ENCODE results near the gene IFITM1.

Gene IFITM1

DNA sequence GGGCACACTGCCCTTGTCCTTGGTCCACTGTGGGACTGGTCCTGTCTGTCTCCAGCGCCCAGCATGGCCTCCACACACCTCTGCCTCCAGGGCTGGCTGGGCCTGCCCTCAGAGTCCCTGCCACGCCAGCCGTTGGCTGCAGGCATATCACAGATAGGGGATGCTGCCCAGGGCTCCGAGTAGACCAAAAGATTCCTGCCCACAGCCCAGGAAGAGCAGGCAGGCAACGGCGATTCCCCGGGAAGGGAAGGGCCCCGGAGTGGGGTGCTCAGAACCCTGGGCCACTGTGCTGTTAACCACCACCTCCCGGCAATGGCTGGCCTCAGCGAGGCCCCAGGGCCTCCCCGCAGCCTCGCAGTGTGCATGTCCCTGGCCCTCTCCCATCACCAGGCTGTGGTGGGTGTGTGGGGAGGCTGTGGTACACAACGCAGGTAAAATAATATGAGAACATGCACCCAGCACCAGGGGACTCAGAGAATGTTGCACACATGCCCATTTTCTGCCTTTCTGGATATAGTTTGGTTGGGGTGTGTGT is 16.7 kb upstream of the IFITM1 start:
- Mint-ChIP-seq H3K27ac (no peak overlapping the region), H3K4me1 (no peaks in the 10 kb centered on the region), H3K36me3 (ENCODE audit: low read depth) (no peaks in the 10 kb centered on the region), H3K4me3 (no peak overlapping the region), H3K9me3 (no peaks in the 10 kb centered on the region), H3K27me3 (ENCODE audit: low read depth) (peaks cover 3% of the 10 kb centered on the region)
- TF ChIP-seq, protein P1, sequence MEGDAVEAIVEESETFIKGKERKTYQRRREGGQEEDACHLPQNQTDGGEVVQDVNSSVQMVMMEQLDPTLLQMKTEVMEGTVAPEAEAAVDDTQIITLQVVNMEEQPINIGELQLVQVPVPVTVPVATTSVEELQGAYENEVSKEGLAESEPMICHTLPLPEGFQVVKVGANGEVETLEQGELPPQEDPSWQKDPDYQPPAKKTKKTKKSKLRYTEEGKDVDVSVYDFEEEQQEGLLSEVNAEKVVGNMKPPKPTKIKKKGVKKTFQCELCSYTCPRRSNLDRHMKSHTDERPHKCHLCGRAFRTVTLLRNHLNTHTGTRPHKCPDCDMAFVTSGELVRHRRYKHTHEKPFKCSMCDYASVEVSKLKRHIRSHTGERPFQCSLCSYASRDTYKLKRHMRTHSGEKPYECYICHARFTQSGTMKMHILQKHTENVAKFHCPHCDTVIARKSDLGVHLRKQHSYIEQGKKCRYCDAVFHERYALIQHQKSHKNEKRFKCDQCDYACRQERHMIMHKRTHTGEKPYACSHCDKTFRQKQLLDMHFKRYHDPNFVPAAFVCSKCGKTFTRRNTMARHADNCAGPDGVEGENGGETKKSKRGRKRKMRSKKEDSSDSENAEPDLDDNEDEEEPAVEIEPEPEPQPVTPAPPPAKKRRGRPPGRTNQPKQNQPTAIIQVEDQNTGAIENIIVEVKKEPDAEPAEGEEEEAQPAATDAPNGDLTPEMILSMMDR (IDR thresholded peaks at IDR 0.05; ENCODE audit: unreplicated experiment in 3 of 3) = no peak

DNA sequence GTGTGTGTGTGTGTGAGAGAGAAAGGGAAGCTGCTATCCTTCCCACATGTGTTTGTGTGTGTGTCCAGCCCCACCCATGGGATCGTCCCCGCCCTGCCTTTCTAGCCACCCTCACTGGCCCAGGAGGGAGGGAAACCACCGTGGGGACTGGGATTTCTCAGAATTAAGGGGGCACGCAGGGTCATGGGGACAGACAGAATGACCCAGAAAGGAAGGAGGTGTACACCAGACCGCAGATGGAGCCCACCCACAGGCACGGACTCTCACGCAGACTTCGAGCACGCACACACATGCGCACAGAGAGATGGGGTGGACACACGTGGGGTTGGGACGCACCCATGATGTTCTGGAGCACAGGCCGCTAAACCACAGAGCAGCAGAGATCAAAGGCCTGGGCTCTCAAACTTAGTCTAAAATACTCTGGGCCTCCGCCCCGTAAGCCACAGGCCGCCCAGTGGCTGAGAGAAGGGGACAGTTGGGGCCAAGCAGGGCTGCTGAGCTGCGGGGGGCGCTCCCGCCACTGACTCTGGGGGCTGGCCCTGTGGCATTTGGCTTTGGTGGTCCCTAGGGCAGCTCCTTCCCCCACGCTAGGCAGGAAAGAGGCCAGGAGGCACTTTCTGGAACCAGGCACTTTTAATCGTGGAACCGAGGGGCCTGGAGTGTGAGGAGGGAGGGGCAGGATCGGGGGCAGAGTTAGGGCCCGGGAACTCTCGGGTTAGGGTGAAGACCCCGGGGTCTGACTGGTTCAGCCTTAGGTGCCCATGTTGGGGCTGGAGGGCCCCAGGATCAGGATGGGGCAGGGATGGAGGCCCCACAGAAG is 16.0 kb upstream of the IFITM1 start:
- Mint-ChIP-seq H3K4me1 (no peaks in the 10 kb centered on the region), H3K9me3 (no peaks in the 10 kb centered on the region), H3K36me3 (ENCODE audit: low read depth) (no peaks in the 10 kb centered on the region), H3K27me3 (ENCODE audit: low read depth) (peaks cover 3% of the 10 kb centered on the region), H3K4me3 (no peak overlapping the region), H3K27ac (no peak overlapping the region)
- TF ChIP-seq, protein P1 (IDR thresholded peaks at IDR 0.05; ENCODE audit: unreplicated experiment in 3 of 3) = no peak

DNA sequence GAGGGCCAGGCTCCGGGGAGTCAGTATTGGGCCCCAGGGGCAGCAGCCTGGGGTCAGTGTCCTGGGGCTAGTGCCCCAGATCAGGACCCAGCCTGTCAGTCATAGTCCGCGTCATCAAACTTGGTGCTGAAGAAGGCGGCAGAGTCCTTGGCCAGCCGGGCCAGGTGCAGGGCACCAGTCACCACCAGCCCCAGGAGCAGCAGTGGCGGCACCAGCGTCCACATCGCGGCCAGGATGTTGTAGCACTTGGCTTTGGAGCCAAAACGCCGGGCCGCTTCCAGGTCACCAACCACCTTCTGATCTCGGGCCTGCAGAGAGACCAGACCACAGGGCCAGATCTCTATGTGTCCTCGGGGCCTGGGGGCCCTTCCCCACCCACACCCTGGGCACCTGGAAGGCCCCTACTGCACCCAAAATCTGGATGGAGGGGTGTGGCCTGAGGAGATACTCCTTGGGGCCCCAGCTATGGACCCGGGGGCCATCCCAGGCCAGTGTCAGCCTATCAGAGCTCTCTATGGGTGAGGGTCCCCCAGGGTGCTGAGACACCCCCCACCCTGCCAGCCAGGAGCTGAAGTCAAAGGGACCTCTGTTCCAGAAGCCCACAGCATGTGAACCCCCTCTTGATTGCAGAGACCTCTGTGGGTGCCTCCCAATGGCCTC is 15.3 kb upstream of the IFITM1 start:
- Mint-ChIP-seq H3K9me3 (no peaks in the 10 kb centered on the region), H3K4me1 (no peaks in the 10 kb centered on the region), H3K36me3 (ENCODE audit: low read depth) (no peaks in the 10 kb centered on the region), H3K4me3 (no peak overlapping the region), H3K27ac (no peak overlapping the region), H3K27me3 (ENCODE audit: low read depth) (peaks cover 3% of the 10 kb centered on the region)
- TF ChIP-seq, protein P1 (IDR thresholded peaks at IDR 0.05; ENCODE audit: unreplicated experiment in 3 of 3) = no peak

DNA sequence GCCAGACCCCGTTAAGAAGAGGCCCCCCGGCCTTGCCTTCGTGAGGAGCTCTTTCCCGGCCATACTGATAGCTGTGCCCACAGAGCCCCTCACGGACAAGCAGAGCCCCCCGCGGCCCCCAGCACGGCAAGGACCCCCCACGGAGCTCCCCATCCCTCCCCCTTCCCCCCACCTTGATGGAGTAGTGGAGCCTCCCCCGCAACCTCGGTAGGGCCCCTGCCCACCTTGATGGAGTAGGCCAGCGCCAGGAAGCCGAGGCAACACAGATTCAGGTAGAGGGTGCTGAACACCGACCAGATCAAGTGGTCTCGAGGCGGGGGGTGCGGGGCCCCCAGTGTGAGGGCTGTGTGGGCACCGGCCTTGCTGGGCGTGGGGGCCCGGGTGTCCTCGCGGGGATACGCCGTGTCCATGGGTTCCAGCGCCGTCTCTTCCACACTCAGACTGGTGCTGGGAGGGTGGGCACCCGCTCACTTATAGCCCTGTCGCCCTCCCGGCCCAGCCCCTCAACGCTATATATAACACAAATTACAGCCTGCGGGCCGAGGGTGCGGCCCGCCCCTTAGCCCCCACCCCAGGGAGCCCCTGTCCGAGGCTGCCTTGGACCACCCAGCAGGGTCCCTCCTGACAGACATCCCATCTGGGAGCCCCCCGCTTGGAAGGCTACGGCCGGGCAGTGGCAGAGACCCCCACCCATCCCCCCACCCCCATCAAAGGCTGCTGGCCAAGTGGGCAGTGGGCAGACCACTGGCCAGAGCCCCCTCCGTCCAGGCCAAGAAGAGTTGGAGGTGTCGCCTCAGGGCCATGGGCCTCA is 14.6 kb upstream of the IFITM1 start, which contains the start of gene IFITM5:
Gene IFITM5, minus strand, starts transcription at position 446 of the 811 bp plus-strand sequence. Its CDS starts 36 bp downstream, at position 410.
- TF ChIP-seq, protein P1 (IDR thresholded peaks at IDR 0.05; ENCODE audit: unreplicated experiment in 3 of 3) = no peak
- Mint-ChIP-seq H3K4me1 (no peaks in the 10 kb centered on the region), H3K4me3 (no peak within 1 kb of the TSS), H3K9me3 (no peaks in the 10 kb centered on the region), H3K36me3 (ENCODE audit: low read depth) (no peaks in the 10 kb centered on the region), H3K27me3 (ENCODE audit: low read depth) (peaks cover 3% of the 10 kb centered on the region), H3K27ac (peak within 1 kb of the TSS in 2 of 3 experiments; percentile 19 to 57)

DNA sequence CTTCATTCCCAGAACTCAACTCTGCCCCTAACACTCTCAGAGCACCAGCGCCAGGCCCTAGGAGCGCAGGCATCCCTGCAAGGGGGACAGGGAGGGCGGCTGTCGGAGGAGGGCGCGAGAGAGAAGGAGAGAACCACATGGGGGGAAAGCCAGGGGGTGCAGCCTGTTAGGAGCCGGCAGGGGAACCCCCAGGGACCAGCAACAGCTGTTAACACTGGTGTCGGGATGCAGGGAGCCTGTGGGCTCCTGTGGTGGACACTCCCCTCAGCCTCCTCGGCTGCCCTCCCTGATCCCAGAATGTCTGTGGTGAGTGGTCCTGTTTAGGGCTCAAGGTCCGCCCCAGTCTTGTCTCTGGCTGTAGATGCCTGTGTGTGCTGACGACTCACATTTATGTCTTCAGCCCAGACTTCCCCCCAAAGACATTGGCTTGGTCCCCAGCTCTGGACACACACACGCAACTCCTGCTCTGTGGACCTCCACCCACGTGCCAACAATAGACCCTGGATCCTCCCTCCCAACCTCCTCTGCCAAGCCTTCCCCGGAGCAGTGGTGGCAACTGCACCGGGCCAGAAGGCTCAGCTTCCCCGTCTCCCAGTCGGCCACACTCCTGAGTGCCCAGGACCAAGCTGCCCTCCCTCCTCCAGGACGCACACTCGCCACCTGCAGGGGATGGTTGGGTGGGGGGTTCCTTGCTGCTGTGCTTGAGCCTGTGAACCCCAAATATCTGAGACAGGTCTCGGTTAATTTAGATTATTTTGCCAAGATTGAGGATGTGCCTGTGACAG is 13.7 kb upstream of the IFITM1 start:
- Mint-ChIP-seq H3K36me3 (ENCODE audit: low read depth) (no peaks in the 10 kb centered on the region), H3K27me3 (ENCODE audit: low read depth) (peaks cover 3% of the 10 kb centered on the region), H3K27ac (peak overlapping the region in 2 of 3 experiments; percentile 19 to 57), H3K4me1 (peaks cover 3% of the 10 kb centered on the region), H3K9me3 (no peaks in the 10 kb centered on the region), H3K4me3 (no peak overlapping the region)
- TF ChIP-seq, protein P1 (IDR thresholded peaks at IDR 0.05; ENCODE audit: unreplicated experiment in 3 of 3) = peak; percentile 7 to 29 (median 25)

Measured in nephron (organoid).